Spleen (tissue), 7 donors: Measurements from ENCODE around the gene NFIX.

ENCODE experiments used
- CTCF ChIP-seq, 11 experiments: fragments of 200-600 bp in 7 of 11; fragments of 450-650 bp in 4 of 11; sonication (generic) in 4 of 11; IDR thresholded peaks in 8 of 11; conservative IDR thresholded peaks in 3 of 11; 1 replicate in 7 of 11; 2 replicates in 4 of 11; pipeline versions ENCODE4 v1.4.0 to v1.8.0; 2016 to 2021; ENCODE audit warnings: antibody characterized with exemption in 11 of 11, inconsistent platforms in 4 of 11, mild to moderate bottlenecking in 1 of 11
- POLR2A ChIP-seq, 3 donors: fragments of 450-650 bp; IDR thresholded peaks; one replicate each; pipeline ENCODE4 v1.5.1; 2017; ENCODE audit warnings: antibody characterized with exemption in 3 of 3, mild to moderate bottlenecking in 1 of 3
- donor health status: DM: no; HTN: no; CAD: no; lungs with moderate emphysema.
- donor health status: DM: no; HTN: no; CAD: no.
- donor health status: DM: no; HTN: no; CAD: no.

- TF ChIP-seq CTCF (IDR thresholded peaks at IDR 0.05 in 8 of 11, conservative IDR thresholded peaks at IDR 0.05 in 3 of 11) (no peak), POLR2A (IDR thresholded peaks at IDR 0.05) (no peak)
Measured at GRCh38 chr19:13031917-13032623, 36.8 kb downstream of the NFIX start.
